SK-N-SH (cell line): ENCODE measurements around the gene SPDL1. TPM values are rescaled to one million over a fixed set of nuclear protein-coding genes. Genes with fewer than 3 reads are reported as not detected.

Experiments
- CTCF ChIA-PET: fragments of 300-600, 350-600 bp; formaldehyde crosslinking; extraction: SDS; loops from one replicate; lab custom pipeline; 2021; lab: Yijun Ruan, JAX
- POLR2A ChIA-PET: fragments of 350-600 bp; sonication (Branson Sonifier 250); formaldehyde crosslinking; extraction: SDS; loops from one replicate; lab custom pipeline; 2020; ENCODE audit warnings: antibody characterized with exemption, inconsistent platforms; lab: Yijun Ruan, JAX
- DNase-seq: peaks from one replicate; pipeline ENCODE4 v3.0.0; 2012
- H2AFZ ChIP-seq: fragments of 200-600 bp; sonication (generic); 2 replicates; pipeline ENCODE4 v1.8.1; 2016; ENCODE audit warnings: antibody characterized with exemption, mild to moderate bottlenecking, low read depth
- H3F3A ChIP-seq: fragments of 200-600 bp; sonication (generic); replicated peaks from 2 replicates; pipeline ENCODE3; 2016; ENCODE audit warnings: antibody characterized with exemption, mild to moderate bottlenecking; ENCODE audit not compliant: insufficient read depth
- H3K27ac ChIP-seq, 2 experiments: fragments of 200-500 bp in 1 of 2; fragments of 200-600 bp in 1 of 2; sonication (Bioruptor generic) in 1 of 2; sonication (generic), shearing (Covaris generic) in 1 of 2; 2 replicates each; pipeline versions ENCODE4 v1.5.1 to v1.6.1; 2014 to 2016; ENCODE audit warnings: low read depth in 2 of 2, inconsistent platforms in 1 of 2, low read length in 1 of 2, mild to moderate bottlenecking in 1 of 2, mixed read lengths in 1 of 2
- H3K27me3 ChIP-seq: fragments of 200-600 bp; sonication (generic), shearing (Covaris generic); 2 replicates; pipeline ENCODE4 v1.6.1; 2016; ENCODE audit warnings: mixed run types; ENCODE audit not compliant: insufficient read depth
- H3K36me3 ChIP-seq, 2 experiments: fragments of 200-500 bp in 1 of 2; fragments of 200-600 bp in 1 of 2; sonication (Bioruptor generic) in 1 of 2; sonication (generic) in 1 of 2; replicated peaks in 1 of 2; 2 replicates each; pipeline versions ENCODE3 to v1.5.1; 2014 to 2016; ENCODE audit warnings: low read length in 1 of 2, mild to moderate bottlenecking in 1 of 2; ENCODE audit not compliant: insufficient read depth in 2 of 2, control insufficient read depth in 1 of 2
- H3K4me1 ChIP-seq, 2 experiments: fragments of 200-500 bp in 1 of 2; fragments of 200-600 bp in 1 of 2; sonication (Bioruptor generic) in 1 of 2; sonication (generic), shearing (Covaris generic) in 1 of 2; 2 replicates each; pipeline versions ENCODE4 v1.5.1 to v1.6.1; 2014 to 2016; ENCODE audit warnings: low read depth in 1 of 2, low read length in 1 of 2, mixed run types in 1 of 2; ENCODE audit not compliant: insufficient read depth in 2 of 2, control insufficient read depth in 1 of 2
- H3K4me2 ChIP-seq: fragments of 200-600 bp; sonication (generic), shearing (Covaris generic); 2 replicates; pipeline ENCODE4 v1.6.1; 2017; ENCODE audit warnings: mixed run types
- H3K4me3 ChIP-seq, 2 experiments: fragments of 200-500 bp in 1 of 2; fragments of 200-600 bp in 1 of 2; sonication (Bioruptor generic) in 1 of 2; sonication (generic), shearing (Covaris generic) in 1 of 2; 2 replicates each; pipeline versions ENCODE4 v1.5.1 to v1.8.1; 2014 to 2016; ENCODE audit warnings: low read depth in 2 of 2, inconsistent platforms in 1 of 2, low read length in 1 of 2, mild to moderate bottlenecking in 1 of 2, mixed read lengths in 1 of 2, moderate library complexity in 1 of 2
- H3K79me2 ChIP-seq: fragments of 200-600 bp; sonication (generic); 2 replicates; pipeline ENCODE4 v1.8.1; 2017; ENCODE audit warnings: mild to moderate bottlenecking; ENCODE audit not compliant: insufficient read depth
- H3K9ac ChIP-seq: fragments of 200-600 bp; sonication (generic); 2 replicates; pipeline ENCODE4 v1.6.1; 2017; ENCODE audit warnings: mixed run types
- H3K9me2 ChIP-seq: fragments of 200-600 bp; sonication (generic); 2 replicates; pipeline ENCODE4 v1.6.1; 2017; ENCODE audit warnings: mixed run types
- H3K9me3 ChIP-seq: fragments of 200-600 bp; sonication (generic); 2 replicates; pipeline ENCODE4 v1.6.1; 2017; ENCODE audit warnings: mixed run types, mild to moderate bottlenecking, moderate library complexity
- H4K20me1 ChIP-seq: fragments of 200-600 bp; sonication (generic); 2 replicates; pipeline ENCODE4 v1.6.1; 2017; ENCODE audit warnings: mild to moderate bottlenecking, mixed run types; ENCODE audit not compliant: insufficient read depth
- ELF1 ChIP-seq: IDR thresholded peaks from 2 replicates; pipeline ENCODE4 v1.4.0; 2012
- EZH2phosphoT487 ChIP-seq: fragments of 200-600 bp; sonication (generic); IDR thresholded peaks from 2 replicates; pipeline ENCODE4 v1.6.1; 2017; ENCODE audit warnings: low read depth, mixed run types, mild to moderate bottlenecking, antibody characterized with exemption, moderate library complexity, borderline replicate concordance
- FOSL2 ChIP-seq: IDR thresholded peaks from 2 replicates; pipeline ENCODE4 v1.4.0; 2012; ENCODE audit warnings: low read depth, mild to moderate bottlenecking, moderate library complexity, borderline replicate concordance
- FOXJ3 ChIP-seq: sonication (generic); formaldehyde crosslinking; IDR thresholded peaks from 2 replicates; pipeline ENCODE4 v1.5.1; 2020; ENCODE audit warnings: mild to moderate bottlenecking, missing genetic modification reagents
- FOXM1 ChIP-seq: IDR thresholded peaks from 2 replicates; pipeline ENCODE4 v1.4.0; 2012; ENCODE audit warnings: low read depth, mild to moderate bottlenecking
- GABPA ChIP-seq: IDR thresholded peaks from 2 replicates; pipeline ENCODE4 v1.4.0; 2012; ENCODE audit warnings: low read depth, mild to moderate bottlenecking
- GATA2 ChIP-seq: sonication (generic); formaldehyde crosslinking; IDR thresholded peaks from 2 replicates; pipeline ENCODE4 v1.5.0; 2020; ENCODE audit warnings: mild to moderate bottlenecking, missing genetic modification reagents
- JUND ChIP-seq: IDR thresholded peaks from 2 replicates; pipeline ENCODE4 v1.4.0; 2012
- MEF2A ChIP-seq: IDR thresholded peaks from 2 replicates; pipeline ENCODE4 v1.4.0; 2012; ENCODE audit warnings: low read depth, borderline replicate concordance
- NFIC ChIP-seq: IDR thresholded peaks from 2 replicates; pipeline ENCODE4 v1.4.0; 2012; ENCODE audit warnings: borderline replicate concordance
- RAD21 ChIP-seq: IDR thresholded peaks from 2 replicates; pipeline ENCODE4 v1.6.1; 2012; ENCODE audit warnings: mild to moderate bottlenecking, low read length
- RFX5 ChIP-seq: IDR thresholded peaks from 2 replicates; pipeline ENCODE4 v1.6.1; 2012; ENCODE audit warnings: mild to moderate bottlenecking, improper control_type of control experiment, low read length
- SIN3A ChIP-seq: IDR thresholded peaks from 2 replicates; pipeline ENCODE4 v1.6.1; 2012; ENCODE audit warnings: low read depth, mild to moderate bottlenecking, low read length, moderate library complexity, borderline replicate concordance
- TAF1 ChIP-seq: IDR thresholded peaks from 2 replicates; pipeline ENCODE4 v1.6.1; 2012; ENCODE audit warnings: low read depth, mild to moderate bottlenecking, low read length, moderate library complexity, borderline replicate concordance
- TCF12 ChIP-seq: IDR thresholded peaks from 2 replicates; pipeline ENCODE4 v1.4.0; 2012
- USF1 ChIP-seq: IDR thresholded peaks from 2 replicates; pipeline ENCODE4 v1.4.0; 2012; ENCODE audit warnings: low read depth, borderline replicate concordance
- YY1 ChIP-seq: IDR thresholded peaks from 2 replicates; pipeline ENCODE4 v1.4.0; 2012; ENCODE audit warnings: low read depth, mild to moderate bottlenecking
- WGBS: methylation state at CpG from one replicate; pipeline ENCODE4 v1.1.6; 2017; ENCODE audit warnings: low lambda C conversion rate; 5-methylcytosine and 5-hydroxymethylcytosine counted together
- polyA plus RNA-seq, 3 experiments: library from polyadenylated mRNA; depleted of rRNA; stranded (reverse); fragments of >200 nt; gene quantifications; 2 replicates each; pipeline ENCODE4 v1.2.3, GENCODE V29; 2012
- TF ChIP-seq, protein P1 (sequence below): IDR thresholded peaks from 2 replicates; pipeline ENCODE4 v1.4.0; 2012; ENCODE audit warnings: low read depth
- TF ChIP-seq, protein P2 (sequence below): IDR thresholded peaks from 2 replicates; pipeline ENCODE4 v1.4.0; 2012; ENCODE audit warnings: low read depth, borderline replicate concordance
- TF ChIP-seq, protein P3 (sequence below): fragments of 150-350 bp; IDR thresholded peaks from 2 replicates; pipeline ENCODE4 v1.6.1; 2017; ENCODE audit warnings: antibody characterized with exemption, low read length, low read depth, borderline replicate concordance
- TF ChIP-seq, protein P4 (sequence below): fragments of 150-350 bp; IDR thresholded peaks from 2 replicates; pipeline ENCODE4 v1.6.1; 2016; ENCODE audit warnings: mild to moderate bottlenecking, low read depth, low read length

SPDL1 gene
- polyA plus RNA-seq, 1 of the 3 experiments (the other 2 are of a cell fraction), result 45.1 TPM

GRCh38 chr5:169610606-169611005 is 27.0 kb downstream of the SPDL1 start:
- H3K27ac ChIP-seq, result no peak overlapping the region
- 43% methylated on average over 4 of the region's 4 CpGs for WGBS
- peaks cover 25% of the 10 kb centered on the region for H3F3A ChIP-seq
- no peaks in the 10 kb centered on the region for H3K27me3 ChIP-seq
- no peak overlapping the region for H3K4me2 ChIP-seq
- TF ChIP-seq EZH2phosphoT487, result no peak
- TF ChIP-seq, protein P1, sequence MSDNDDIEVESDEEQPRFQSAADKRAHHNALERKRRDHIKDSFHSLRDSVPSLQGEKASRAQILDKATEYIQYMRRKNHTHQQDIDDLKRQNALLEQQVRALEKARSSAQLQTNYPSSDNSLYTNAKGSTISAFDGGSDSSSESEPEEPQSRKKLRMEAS, result no peak
- TF ChIP-seq FOSL2, result no peak
- TF ChIP-seq GABPA, result no peak
- TF ChIP-seq GATA2, result no peak
- TF ChIP-seq, protein P2, sequence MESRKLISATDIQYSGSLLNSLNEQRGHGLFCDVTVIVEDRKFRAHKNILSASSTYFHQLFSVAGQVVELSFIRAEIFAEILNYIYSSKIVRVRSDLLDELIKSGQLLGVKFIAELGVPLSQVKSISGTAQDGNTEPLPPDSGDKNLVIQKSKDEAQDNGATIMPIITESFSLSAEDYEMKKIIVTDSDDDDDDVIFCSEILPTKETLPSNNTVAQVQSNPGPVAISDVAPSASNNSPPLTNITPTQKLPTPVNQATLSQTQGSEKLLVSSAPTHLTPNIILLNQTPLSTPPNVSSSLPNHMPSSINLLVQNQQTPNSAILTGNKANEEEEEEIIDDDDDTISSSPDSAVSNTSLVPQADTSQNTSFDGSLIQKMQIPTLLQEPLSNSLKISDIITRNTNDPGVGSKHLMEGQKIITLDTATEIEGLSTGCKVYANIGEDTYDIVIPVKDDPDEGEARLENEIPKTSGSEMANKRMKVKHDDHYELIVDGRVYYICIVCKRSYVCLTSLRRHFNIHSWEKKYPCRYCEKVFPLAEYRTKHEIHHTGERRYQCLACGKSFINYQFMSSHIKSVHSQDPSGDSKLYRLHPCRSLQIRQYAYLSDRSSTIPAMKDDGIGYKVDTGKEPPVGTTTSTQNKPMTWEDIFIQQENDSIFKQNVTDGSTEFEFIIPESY, result no peak
- no peak for TF ChIP-seq RAD21
- TF ChIP-seq YY1, result no peak
- no peak for TF ChIP-seq FOXJ3 (CRISPR knock-in tag)
- TF ChIP-seq ELF1, result no peak
- TF ChIP-seq JUND, result no peak
- no peak for TF ChIP-seq TCF12
- TF ChIP-seq, protein P3, sequence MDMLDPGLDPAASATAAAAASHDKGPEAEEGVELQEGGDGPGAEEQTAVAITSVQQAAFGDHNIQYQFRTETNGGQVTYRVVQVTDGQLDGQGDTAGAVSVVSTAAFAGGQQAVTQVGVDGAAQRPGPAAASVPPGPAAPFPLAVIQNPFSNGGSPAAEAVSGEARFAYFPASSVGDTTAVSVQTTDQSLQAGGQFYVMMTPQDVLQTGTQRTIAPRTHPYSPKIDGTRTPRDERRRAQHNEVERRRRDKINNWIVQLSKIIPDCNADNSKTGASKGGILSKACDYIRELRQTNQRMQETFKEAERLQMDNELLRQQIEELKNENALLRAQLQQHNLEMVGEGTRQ, result no peak
- no peak for TF ChIP-seq TAF1
- no peak overlapping the region for H3K9ac ChIP-seq
- ChIA-PET POLR2A (no interaction called here), CTCF (no interaction called here)
- no peak for DNase-seq
- no peaks in the 10 kb centered on the region for H4K20me1 ChIP-seq
- peaks cover 4 to 6% of the 10 kb centered on the region in 2 experiments for H3K36me3 ChIP-seq
- H3K4me1 ChIP-seq, result no peaks in the 10 kb centered on the region
- no peaks in the 10 kb centered on the region for H3K79me2 ChIP-seq
- peaks cover 32% of the 10 kb centered on the region for H3K9me3 ChIP-seq
- no peaks in the 10 kb centered on the region for H3K9me2 ChIP-seq
- no peak overlapping the region for H3K4me3 ChIP-seq
- H2AFZ ChIP-seq, result no peak overlapping the region

DNA sequence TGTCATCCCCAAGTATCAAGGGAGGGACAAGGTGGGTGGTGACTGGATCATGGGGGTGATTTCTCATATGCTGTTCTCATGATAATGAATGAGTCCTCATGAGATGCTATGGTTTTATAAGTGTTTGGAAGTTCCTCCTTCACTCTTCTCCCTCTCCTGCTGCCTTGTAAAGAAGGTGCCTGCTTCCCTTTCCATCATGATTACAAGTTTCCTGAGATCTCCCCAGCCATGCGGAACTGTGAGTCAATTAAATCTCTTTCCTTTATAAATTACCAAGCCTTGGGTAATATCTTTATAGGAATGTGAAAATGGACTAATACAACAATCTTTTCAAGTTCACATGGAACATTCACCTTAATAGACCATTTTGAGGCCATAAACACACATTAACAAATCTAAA is 32.0 kb downstream of the SPDL1 start:
- H3K9me3 ChIP-seq, result peaks cover 17% of the 10 kb centered on the region
- POLR2A ChIA-PET, result no interaction called here
- H3K4me3 ChIP-seq, result no peak overlapping the region
- H3K9me2 ChIP-seq, result no peaks in the 10 kb centered on the region
- no peak overlapping the region for H3K9ac ChIP-seq
- H3K27me3 ChIP-seq, result no peaks in the 10 kb centered on the region
- H3F3A ChIP-seq, result peaks cover 9% of the 10 kb centered on the region
- H3K4me2 ChIP-seq, result no peak overlapping the region
- H3K4me1 ChIP-seq, result no peaks in the 10 kb centered on the region
- CTCF ChIA-PET, result no interaction called here
- no peak overlapping the region for H2AFZ ChIP-seq
- no peaks in the 10 kb centered on the region for H4K20me1 ChIP-seq
- H3K27ac ChIP-seq, result no peak overlapping the region
- H3K79me2 ChIP-seq, result no peaks in the 10 kb centered on the region
- DNase-seq, result no peak
- WGBS, result 96% methylated on average over 1 of the region's 1 CpG
- no peaks in the 10 kb centered on the region for H3K36me3 ChIP-seq
- TF ChIP-seq MEF2A (no peak), USF1 (no peak), TAF1 (no peak), RAD21 (no peak), RFX5 (no peak), FOXM1 (no peak), NFIC (no peak), JUND (no peak), SIN3A (no peak)
- TF ChIP-seq, protein P4, sequence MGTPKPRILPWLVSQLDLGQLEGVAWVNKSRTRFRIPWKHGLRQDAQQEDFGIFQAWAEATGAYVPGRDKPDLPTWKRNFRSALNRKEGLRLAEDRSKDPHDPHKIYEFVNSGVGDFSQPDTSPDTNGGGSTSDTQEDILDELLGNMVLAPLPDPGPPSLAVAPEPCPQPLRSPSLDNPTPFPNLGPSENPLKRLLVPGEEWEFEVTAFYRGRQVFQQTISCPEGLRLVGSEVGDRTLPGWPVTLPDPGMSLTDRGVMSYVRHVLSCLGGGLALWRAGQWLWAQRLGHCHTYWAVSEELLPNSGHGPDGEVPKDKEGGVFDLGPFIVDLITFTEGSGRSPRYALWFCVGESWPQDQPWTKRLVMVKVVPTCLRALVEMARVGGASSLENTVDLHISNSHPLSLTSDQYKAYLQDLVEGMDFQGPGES, result no peak
- TF ChIP-seq, protein P1, result no peak
